Vagina (tissue), 2 donors: Measurements from ENCODE around the gene EIF5A.

Source experiments
- POLR2A ChIP-seq, 2 donors: fragments of 450-650 bp; IDR thresholded peaks; one replicate each; pipeline ENCODE4 v1.6.1; 2017; ENCODE audit warnings: antibody characterized with exemption in 2 of 2, mild to moderate bottlenecking in 2 of 2, moderate library complexity in 2 of 2
- POLR2AphosphoS5 ChIP-seq, 2 donors: sonication (generic); formaldehyde crosslinking; IDR thresholded peaks; one replicate each; pipeline ENCODE4 v1.9.0; 2017; ENCODE audit warnings: antibody characterized with exemption in 2 of 2, mild to moderate bottlenecking in 2 of 2, low read depth in 1 of 2; ENCODE audit not compliant: insufficient read depth in 1 of 2
- TF ChIP-seq, protein P1 (sequence below), 3 experiments: fragments of 450-650 bp in 2 of 3; fragments of 200-600 bp in 1 of 3; sonication (generic) in 1 of 3; IDR thresholded peaks; one replicate each; pipeline ENCODE4 v1.5.1; 2017 to 2019; ENCODE audit warnings: antibody characterized with exemption in 3 of 3, mild to moderate bottlenecking in 2 of 3, moderate library complexity in 2 of 3

- TF ChIP-seq, protein P1, sequence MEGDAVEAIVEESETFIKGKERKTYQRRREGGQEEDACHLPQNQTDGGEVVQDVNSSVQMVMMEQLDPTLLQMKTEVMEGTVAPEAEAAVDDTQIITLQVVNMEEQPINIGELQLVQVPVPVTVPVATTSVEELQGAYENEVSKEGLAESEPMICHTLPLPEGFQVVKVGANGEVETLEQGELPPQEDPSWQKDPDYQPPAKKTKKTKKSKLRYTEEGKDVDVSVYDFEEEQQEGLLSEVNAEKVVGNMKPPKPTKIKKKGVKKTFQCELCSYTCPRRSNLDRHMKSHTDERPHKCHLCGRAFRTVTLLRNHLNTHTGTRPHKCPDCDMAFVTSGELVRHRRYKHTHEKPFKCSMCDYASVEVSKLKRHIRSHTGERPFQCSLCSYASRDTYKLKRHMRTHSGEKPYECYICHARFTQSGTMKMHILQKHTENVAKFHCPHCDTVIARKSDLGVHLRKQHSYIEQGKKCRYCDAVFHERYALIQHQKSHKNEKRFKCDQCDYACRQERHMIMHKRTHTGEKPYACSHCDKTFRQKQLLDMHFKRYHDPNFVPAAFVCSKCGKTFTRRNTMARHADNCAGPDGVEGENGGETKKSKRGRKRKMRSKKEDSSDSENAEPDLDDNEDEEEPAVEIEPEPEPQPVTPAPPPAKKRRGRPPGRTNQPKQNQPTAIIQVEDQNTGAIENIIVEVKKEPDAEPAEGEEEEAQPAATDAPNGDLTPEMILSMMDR (IDR thresholded peaks at IDR 0.05) = no peak
- TF ChIP-seq POLR2A (IDR thresholded peaks at IDR 0.05) = no peak
- TF ChIP-seq POLR2AphosphoS5 (IDR thresholded peaks at IDR 0.05; ENCODE audit: insufficient read depth in 1 of 2, low read depth in 1 of 2) = no peak
Measured at GRCh38 chr17:7352503-7352889, 45.1 kb downstream of the EIF5A start.
